ENCODE data around the gene CYB561D1. TPM values are rescaled to one million over a fixed set of nuclear protein-coding genes. Genes with fewer than 3 reads are reported as not detected.

The CYB561D1 gene
- total RNA-seq, 1 experiment from 2014 or later: 1.9 TPM

DNA sequence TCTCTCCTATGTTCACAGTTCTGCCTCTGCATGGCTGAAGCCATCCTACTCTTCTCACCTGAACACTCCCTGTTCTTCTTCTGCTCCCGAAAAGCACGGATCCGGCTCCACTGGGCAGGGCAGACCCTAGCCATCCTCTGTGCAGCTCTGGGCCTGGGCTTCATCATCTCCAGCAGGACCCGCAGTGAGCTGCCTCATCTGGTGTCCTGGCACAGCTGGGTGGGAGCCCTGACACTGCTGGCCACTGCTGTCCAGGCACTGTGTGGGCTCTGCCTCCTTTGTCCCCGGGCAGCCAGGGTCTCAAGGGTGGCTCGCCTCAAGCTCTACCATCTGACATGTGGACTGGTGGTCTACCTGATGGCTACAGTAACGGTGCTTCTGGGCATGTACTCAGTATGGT lies 1.8 kb downstream of the CYB561D1 start:
- in situ Hi-C loops (cut with HindIII; ENCODE audit: low pct_unique_long_range_greater_than_20kb, low sequenced_read_pairs): no loop called here
- no peak for DNase-seq (ENCODE audit: low read depth)

DNA sequence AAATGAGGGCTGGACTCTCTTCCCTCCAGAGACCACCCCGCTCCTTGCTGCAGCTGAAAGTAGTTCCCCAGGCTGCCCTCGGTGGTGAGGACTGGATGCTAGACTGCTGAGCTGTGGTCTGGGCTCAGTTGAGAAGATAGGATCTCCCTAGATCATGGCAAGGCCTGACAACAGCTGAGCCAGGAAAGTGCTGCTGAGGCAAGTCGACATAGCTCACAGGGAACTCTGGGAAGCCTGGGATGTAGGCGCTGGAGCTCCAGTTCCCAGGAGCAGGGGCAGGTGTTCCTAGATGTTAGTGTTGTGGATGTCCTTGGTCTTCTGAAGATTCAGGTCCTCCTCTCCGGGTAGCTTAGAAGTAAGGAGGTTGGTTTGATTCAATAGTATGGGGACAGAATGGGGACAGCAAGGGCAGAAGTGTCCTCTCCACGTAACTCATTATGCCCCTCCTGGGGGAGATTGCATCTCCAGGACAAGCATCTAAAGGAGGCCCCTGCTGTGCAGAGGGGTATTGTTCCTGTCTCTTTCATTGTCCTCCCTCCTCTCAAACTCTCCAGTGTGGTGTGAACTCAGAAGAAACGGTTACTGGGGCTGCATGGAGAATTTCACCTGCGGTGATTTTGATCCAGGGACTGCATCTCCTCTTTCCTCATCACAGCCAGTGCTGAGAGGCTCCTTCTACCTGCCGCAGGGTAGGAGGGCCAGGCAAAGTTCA lies 3.7 kb downstream of the CYB561D1 start:
- in situ Hi-C loops (cut with HindIII; ENCODE audit: low pct_unique_long_range_greater_than_20kb, low sequenced_read_pairs): no loop called here
- DNase-seq (ENCODE audit: low read depth): no peak

DNA sequence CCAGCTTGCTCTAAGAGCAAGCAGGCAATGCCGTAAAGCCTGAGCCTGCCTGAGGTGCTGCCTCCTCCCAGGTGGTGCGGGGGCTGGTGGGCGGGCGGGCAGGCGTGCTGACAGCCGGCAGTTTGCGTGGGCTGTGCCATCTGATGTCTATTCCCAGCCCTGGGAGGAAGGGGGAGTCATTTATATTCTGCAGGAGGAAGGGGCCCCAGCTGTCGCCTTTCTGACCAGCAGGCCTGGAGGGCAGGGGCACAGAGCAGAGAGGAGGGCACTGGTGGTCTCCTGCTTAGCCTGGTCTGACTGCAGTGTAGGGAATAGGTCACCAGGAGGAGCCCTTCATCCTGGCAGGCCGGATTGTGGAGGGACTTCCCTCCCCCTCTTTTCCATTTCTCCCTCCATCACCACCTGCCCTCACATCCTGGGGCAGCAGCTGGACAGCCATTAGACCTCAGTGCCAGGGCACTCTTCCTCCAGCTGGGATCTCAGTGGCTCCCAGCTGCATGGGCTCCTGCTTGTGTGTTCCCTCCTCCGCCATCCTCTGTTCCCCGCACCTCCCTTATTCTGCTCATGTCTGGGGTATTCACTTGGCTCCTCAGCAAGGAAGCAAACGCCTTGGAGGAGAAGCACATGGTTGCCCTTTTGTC lies 4.4 kb downstream of the CYB561D1 start:
- no peak for DNase-seq (ENCODE audit: low read depth)

DNA sequence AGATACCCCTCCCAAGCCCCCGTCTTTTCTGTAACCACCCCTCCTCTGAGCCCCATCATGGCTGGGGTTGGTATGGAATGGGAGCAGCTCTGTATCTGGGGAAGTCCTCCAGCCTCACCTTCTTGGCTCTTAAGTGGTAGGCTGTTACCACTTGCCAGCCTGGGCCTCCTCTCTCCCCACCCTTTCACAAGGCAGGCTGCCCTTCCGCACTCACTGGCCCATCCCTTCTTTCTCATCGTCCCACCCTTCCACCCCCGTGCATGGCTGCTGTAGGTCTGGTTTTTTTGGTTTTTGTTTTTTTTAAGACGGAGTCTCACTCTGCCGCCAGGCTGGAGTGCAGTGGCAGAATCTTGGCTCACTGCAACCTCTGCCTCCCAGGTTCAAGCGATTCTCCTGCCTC lies 5.2 kb downstream of the CYB561D1 start:
- no peak for DNase-seq (ENCODE audit: low read depth)
- in situ Hi-C loops (cut with HindIII; ENCODE audit: low pct_unique_long_range_greater_than_20kb, low sequenced_read_pairs): no loop called here

More for the DNA sequence above, 4.4 kb downstream of the CYB561D1 start:
- in situ Hi-C loops (cut with HindIII; ENCODE audit: low pct_unique_long_range_greater_than_20kb, low sequenced_read_pairs): no loop called here

DNA sequence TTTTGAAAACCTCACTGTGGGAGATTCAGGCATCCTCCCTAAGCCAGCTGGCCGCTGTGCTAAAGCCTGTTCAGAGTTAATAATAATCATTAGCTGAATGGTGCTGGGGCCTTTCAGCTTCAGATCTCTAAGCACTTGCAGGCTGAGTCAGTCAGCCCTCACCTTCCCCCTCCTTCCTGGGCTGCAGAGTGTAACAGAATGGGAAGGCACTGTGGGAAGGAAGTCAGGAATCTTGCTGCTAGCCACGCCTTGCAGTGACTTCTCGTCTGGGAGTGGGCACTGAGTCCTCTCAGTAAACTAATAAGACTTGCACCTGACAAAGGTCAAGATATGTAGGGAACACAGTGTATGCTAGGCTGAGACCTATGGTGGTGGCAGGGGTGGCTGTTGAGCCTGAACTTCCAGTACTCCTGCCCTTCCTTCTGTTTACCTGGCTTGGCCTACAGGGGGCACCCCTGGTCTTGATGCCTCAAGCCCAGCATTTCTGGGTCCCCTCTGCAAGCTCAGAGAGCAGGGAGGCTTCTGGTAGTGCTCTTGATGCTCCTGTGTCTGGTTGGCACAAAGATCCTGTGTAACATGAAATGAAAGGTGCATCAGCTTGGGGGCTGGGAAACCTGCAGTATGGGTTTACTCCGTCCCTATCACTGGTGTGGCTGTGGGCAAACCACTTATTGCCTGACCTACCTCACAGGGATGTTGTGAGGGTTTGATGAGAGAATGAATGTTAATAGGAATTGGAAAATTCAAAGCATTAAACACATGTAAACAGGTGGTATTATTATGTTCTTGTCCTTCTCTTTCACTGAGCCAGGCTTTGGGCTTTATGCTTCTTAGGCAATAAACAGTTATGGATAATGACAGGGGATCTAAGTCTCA lies 6.0 kb downstream of the CYB561D1 start:
- DNase-seq (ENCODE audit: low read depth): peak; percentile 70
- in situ Hi-C loops (cut with HindIII; ENCODE audit: low pct_unique_long_range_greater_than_20kb, low sequenced_read_pairs): no loop called here

DNA sequence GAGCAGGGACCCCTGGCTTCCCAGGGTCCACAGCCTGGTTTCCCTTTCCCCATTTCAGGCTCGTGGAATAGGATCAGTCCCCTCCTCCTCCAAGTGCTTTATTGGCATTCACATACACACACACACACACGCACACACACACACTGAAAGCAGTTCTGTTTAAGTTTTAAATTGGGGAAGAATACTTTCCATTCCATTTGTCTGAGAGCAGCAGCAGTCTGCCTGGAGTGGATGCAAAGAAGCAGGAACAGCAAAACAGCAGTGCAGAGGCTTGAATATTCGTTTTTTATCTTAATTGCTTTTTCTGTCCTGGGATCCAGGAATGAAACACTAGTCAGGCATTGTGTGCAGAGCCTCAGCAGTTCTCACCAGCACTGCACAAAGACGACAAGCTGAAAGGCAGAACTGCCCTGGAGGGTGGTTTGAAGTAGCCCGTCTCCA lies 7.1 kb downstream of the CYB561D1 start:
- DNase-seq (ENCODE audit: low read depth): no peak
- in situ Hi-C loops (cut with HindIII; ENCODE audit: low pct_unique_long_range_greater_than_20kb, low sequenced_read_pairs): no loop called here

DNA sequence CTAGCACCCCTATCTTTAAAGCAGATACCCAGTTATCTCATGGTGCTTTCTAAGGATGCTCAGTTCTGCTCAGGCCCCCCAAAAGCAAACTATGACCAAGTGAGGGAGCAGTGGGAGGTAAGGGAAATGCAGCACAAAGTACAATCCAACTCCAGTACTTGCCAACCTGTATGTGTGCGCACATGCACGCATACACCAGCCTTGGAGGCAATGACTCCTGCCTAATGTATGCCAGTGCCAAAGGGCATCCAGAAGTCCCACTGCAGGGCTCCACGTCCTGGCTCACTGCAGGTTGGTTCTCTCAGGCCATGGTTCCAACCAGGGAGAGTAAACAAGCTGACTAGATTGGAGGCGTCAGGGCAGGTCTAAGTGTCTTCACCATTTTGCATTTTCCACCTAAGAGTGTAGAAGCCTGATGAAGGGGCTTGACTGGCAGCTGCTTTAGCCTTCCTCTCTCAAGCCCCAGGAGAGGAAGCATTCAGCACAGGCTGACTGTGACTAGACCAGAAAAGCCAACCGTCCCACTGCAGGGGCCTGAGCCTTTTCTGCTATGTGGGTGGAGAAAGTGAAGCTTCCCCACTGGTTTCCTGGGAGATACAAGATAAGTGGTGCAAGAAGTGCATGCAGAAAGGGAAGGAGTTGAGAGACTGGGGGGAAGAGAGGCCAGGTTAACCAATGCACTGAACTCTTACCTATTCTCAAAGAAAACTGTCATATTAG lies 7.9 kb downstream of the CYB561D1 start:
- DNase-seq (ENCODE audit: low read depth): no peak
- in situ Hi-C loops (cut with HindIII; ENCODE audit: low pct_unique_long_range_greater_than_20kb, low sequenced_read_pairs): no loop called here

DNA sequence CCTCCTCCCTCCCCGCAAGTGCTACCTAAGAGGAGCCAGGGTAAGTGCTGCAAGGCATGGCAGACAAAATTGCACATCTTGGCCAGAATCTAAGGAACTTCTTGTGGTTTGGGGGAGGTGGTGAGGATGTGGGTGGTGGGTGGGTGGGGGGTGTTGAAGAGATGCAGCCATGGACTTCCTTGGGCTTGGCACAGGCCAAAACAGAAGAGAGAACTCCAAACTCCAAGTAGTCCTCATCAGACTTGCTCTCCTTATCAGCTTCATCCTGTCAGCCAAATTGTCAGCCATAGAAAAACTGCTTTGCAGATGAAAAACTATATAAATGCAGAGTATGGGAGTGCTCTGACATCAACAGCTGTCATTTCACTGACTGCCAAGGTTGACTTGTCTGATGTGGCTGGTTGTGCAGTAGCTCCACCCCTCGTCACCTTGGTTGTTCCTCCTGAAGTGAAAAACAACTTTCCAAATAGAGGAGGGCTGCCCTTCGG lies 8.5 kb downstream of the CYB561D1 start:
- DNase-seq (ENCODE audit: low read depth): no peak
- in situ Hi-C loops (cut with HindIII; ENCODE audit: low pct_unique_long_range_greater_than_20kb, low sequenced_read_pairs): no loop called here

DNA sequence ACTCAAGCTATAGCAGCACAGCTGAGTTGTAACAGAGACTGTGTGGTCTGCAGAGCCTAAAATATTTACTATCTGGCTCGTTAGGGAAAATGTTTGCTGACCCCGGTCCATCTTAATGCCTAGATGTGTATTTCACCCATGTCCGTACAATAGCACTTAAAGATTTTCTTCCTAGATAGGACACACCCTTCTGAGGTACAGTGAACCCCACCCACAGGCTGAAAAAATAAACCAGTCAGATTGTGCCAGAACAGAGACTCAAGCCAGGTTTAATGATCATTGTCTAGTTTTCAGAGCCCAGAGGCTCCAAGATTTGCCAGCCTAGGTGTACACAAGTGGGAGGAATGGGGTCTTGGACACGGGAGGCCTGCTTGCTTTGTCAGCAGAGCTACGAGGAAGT lies 10.0 kb downstream of the CYB561D1 start:
- in situ Hi-C loops (cut with HindIII; ENCODE audit: low pct_unique_long_range_greater_than_20kb, low sequenced_read_pairs): no loop called here

DNA sequence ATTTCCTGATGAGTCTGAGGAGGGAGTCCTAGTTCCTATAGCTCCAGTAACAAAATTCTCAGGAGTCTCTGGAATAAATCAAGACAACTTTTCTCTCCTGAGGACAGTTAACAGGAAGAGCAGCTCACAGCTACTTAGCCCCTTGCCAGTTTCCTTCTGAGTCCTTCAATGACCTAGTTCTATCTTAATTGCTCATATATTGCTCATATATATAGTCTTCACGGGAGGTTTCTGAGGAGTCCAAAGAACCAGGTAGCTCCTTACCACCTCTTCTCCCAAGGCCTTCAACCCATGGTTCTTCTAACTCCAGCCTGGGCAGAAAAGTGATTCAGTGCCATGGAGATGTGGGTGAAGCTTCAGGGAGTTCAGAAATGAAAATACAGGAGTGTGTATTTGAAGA lies 11.1 kb downstream of the CYB561D1 start:
- no peak for DNase-seq (ENCODE audit: low read depth)
- in situ Hi-C loops (cut with HindIII; ENCODE audit: low pct_unique_long_range_greater_than_20kb, low sequenced_read_pairs): no loop called here

More for the DNA sequence above, 10.0 kb downstream of the CYB561D1 start:
- DNase-seq (ENCODE audit: low read depth): no peak

DNA sequence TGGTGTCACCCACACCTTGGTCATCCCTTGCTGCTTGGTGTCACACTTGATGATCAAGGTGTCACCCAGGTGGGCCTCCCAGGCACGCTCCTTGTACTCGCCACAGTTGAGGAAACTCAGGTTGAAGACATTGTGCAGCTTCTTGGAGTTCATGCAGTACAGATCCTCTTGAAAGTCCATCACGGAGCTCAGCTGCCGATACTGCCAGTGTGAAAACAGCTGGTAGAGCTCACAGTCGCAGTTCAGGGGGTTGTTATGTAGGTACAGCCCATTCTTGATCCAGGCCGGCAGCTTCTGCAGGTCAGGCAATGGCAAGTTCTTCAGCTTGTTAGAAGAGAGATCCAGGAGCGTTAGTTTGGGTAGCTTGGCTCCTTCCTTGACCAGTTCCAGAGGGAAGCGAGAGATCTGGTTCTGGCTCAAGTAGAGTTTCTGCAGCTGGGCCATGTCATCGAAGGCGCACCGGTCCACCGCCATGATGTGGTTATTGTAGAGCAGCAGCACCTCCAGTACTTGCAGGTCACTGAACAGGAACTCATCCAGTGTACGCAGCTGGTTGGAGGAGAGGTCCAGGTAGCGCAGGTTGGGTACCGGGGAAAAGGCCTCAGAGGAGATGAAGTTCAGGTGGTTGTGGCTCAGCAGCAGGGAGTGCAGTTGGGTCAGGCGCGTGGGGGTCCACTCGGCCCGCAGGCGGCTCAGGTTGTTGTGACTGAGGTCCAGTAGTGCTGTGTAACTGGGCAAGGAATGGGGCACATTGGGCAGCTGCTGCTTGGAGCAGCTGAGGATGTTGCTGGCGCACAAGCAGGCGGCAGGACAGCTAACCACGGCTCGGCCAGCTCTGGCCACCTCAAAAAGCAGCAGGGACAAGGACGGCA lies 14.3 kb downstream of the CYB561D1 start:
- no peak for DNase-seq (ENCODE audit: low read depth)
- in situ Hi-C loops (cut with HindIII; ENCODE audit: low pct_unique_long_range_greater_than_20kb, low sequenced_read_pairs): no loop called here

DNA sequence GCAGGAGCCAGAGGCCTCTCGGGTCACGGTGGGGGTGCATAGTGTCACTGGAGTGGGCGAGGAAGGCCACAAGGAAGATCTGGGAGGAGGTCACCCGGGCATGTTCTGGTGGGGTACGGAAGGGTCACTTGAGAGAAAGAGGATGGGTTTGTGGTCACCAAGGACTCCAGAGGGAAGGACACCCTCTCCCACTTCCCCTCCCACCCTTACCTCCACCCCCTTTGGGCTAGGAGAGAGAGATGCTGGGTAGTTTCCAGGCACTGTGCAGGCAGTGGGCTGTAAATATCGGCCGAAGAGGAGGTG lies 14.9 kb downstream of the CYB561D1 start:
- no peak for DNase-seq (ENCODE audit: low read depth)
- in situ Hi-C loops (cut with HindIII; ENCODE audit: low pct_unique_long_range_greater_than_20kb, low sequenced_read_pairs): no loop called here

DNA sequence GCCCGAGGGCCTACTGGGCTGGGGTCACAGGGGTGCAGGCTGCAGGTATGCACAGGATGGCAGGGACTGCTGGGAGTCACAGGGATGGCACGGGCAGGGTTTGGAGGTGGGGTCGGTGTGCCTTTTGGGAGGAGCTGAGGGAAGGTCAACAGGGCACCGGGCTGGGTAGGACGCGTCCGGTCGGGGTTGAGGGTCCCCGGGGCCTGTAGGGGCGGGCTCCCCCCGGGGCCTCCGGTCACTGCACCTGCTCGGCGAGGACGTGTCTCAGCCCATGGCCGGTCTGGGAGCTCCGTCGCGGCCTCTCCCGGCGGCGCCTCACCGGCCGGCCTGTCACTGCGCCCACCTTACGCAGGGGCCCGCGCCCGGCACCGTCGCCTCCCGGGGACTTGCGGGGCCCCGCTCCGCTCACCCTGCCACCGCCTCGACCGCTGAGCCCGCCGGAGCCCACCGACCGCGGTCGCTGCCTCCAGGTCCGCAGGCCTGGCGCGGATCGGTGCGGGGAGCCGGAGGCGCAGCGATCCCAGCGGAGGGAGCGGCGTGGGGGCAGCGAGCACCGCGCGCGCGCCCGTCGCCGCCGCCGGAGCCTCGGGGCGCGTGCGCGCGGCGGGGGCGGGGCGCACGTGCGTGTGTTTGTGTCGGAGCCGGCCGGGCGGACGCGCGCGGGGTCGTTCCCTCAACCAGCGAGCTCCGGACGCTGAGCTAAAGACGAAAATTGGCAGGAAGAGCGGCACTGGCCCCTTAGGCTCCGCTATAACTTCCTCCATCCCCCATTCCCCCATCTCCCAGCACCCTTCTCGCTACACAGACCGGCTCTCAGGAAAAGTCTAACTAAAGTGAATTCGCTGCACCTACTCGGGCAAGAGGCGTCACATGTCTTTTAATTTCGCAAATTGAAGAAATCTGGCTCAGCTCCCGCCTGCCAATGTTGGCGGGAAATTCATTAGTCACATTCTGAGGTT lies 15.6 kb downstream of the CYB561D1 start, which contains the start of gene AMIGO1:
AMIGO1 (minus strand) TSS at position 552 of the 959 bp plus-strand sequence. CDS start 815 bp downstream, outside the sequence.
- in situ Hi-C loops (cut with HindIII; ENCODE audit: low pct_unique_long_range_greater_than_20kb, low sequenced_read_pairs): no loop called here
- no peak for DNase-seq (ENCODE audit: low read depth)

DNA sequence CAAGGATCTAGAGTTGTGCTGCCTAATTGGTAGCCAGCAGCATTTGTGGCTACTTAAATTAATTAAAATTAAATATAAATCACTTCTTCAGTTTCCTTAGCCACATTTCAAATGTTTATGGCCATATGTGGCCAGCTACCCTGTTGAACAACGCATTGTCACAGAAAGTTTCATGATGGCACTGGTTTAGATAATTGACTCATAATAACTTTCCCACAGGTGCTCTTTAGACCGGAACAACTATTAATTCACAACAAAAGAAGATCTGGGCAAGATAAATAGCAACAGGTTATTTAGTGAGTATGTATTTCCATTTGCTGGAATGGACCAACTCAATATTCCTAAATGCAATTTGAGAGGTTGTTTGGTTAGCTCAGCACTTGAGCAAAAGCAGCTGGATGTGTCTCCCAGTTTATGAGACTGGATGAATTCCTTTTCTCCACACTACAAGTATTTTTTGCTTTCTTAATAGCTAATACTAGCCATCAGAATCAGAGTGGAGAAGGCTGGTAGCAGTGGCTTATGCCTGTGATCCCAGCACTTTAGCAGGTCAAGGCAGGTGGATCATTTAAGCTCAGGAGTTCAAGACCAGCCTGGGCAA lies 19.3 kb downstream of the CYB561D1 start:
- DNase-seq (ENCODE audit: low read depth): no peak

DNA sequence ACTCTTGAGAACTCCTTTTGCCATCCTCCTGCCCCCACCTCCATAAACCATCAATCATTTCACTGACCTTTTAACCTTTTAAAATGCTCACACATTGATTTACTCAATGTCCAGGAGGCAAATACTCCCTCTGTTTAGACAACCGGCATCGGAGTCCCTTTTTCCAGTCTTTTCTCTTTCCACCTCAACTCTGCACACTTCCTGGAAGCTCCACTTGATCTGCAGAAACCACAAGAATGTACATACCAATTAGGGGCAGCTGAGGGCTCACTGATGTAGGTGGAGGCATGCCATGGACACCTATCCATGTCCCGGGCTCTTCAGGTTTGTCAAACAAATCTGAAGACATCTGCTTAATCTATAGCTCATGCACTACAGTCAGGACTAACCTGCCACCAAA lies 21.0 kb downstream of the CYB561D1 start:
- in situ Hi-C loops (cut with HindIII; ENCODE audit: low pct_unique_long_range_greater_than_20kb, low sequenced_read_pairs): no loop called here
- no peak for DNase-seq (ENCODE audit: low read depth)

More for the DNA sequence above, 19.3 kb downstream of the CYB561D1 start:
- in situ Hi-C loops (cut with HindIII; ENCODE audit: low pct_unique_long_range_greater_than_20kb, low sequenced_read_pairs): no loop called here

DNA sequence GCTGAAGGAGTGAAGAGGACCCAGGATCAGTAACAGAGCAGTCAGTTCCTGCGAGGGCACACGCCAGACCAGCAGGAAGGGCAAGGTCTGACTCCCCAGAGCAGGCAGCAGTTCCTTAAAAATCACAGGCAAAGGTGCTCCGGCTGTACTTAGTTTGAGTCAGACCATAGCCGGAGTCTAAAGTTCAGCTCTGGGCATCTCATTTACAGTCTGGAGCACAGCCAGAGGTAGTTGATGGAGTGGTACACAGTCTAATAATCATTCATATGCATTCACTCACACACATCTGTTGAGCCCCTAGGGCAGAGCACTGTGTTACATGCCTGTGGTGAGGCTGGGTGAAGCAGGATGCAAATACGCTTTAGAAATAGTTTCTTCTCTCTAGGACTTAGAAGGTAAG lies 23.0 kb downstream of the CYB561D1 start:
- no peak for DNase-seq (ENCODE audit: low read depth)
- in situ Hi-C loops (cut with HindIII; ENCODE audit: low pct_unique_long_range_greater_than_20kb, low sequenced_read_pairs): no loop called here
